A549 (cell line): ENCODE results near the gene C5AR1. TPM values are rescaled to one million over a fixed set of nuclear protein-coding genes. Genes with fewer than 3 reads are reported as not detected.

Experiments used
- ATAC-seq, 2 experiments: fragments of 200-7000 bp in 1 of 2; fragments of >200 bp in 1 of 2; cut with Nextera tagmentation in 1 of 2; cut with Tn5 transposase in 1 of 2; 3 replicates each; pipeline versions ENCODE4 v1.8.0 to v1.9.1; 2018 to 2020; ENCODE audit warnings: mild to moderate bottlenecking in 1 of 2, moderate library complexity in 1 of 2
- CTCF ChIA-PET: fragments of 300-600 bp; sonication (Branson Sonifier 250); formaldehyde crosslinking; extraction: SDS; loops from one replicate; lab custom pipeline; 2021; ENCODE audit warnings: antibody characterized with exemption, inconsistent platforms; lab: Yijun Ruan, JAX
- POLR2A ChIA-PET: fragments of 350-600 bp; formaldehyde crosslinking; extraction: SDS; loops from one replicate; lab custom pipeline; 2021; ENCODE audit warnings: antibody characterized with exemption, inconsistent platforms; lab: Yijun Ruan, JAX
- DNase-seq, 2 experiments: peaks; one replicate each; pipeline versions ENCODE4 v3.0.0 to v3.0.0-alpha.2; 2011 to 2016; ENCODE audit warnings: low read depth in 1 of 2, low spot score in 1 of 2
- FAIRE-seq: peaks from 2 replicates; lab custom pipeline; 2011; peaks lifted over from hg19 to GRCh38; lab: Jason Lieb, UNC
- H3K27ac ChIP-seq, 2 experiments: fragments of >200 bp; sonication (Bioruptor Twin); formaldehyde crosslinking; 3 replicates each; pipeline ENCODE4 v1.5.1; 2016 to 2017
- H3K4me1 ChIP-seq: fragments of >200 bp; sonication (Bioruptor Twin); formaldehyde crosslinking; 3 replicates; pipeline ENCODE4 v1.6.1; 2016
- H3K4me2 ChIP-seq: fragments of >200 bp; sonication (Bioruptor Twin); formaldehyde crosslinking; 3 replicates; pipeline ENCODE4 v1.6.1; 2016
- H3K4me3 ChIP-seq: fragments of >200 bp; sonication (Bioruptor Twin); formaldehyde crosslinking; 3 replicates; pipeline ENCODE4 v1.5.1; 2016
- H3K9me3 ChIP-seq: fragments of >200 bp; sonication (Bioruptor Twin); formaldehyde crosslinking; 3 replicates; pipeline ENCODE4 v1.6.1; 2016
- BHLHE40 ChIP-seq: IDR thresholded peaks from 2 replicates; pipeline ENCODE4 v1.6.1; 2012; ENCODE audit warnings: low read depth, low read length, inconsistent platforms
- CHD4 ChIP-seq: fragments of 200-600 bp; sonication (generic); IDR thresholded peaks from 2 replicates; pipeline ENCODE4 v1.6.1; 2016; ENCODE audit warnings: antibody characterized with exemption, mild to moderate bottlenecking, borderline replicate concordance
- EHF ChIP-seq: fragments of 250-450 bp; sonication (Bioruptor Pico); IDR thresholded peaks from 2 replicates; pipeline ENCODE4 v1.5.0; 2020; ENCODE audit warnings: mild to moderate bottlenecking
- FOSB ChIP-seq: fragments of 250-450 bp; sonication (Bioruptor Pico); IDR thresholded peaks from 2 replicates; pipeline ENCODE4 v1.5.0; 2020; ENCODE audit warnings: mild to moderate bottlenecking, moderate library complexity
- JUNB ChIP-seq: fragments of >200 bp; sonication (Bioruptor Twin); formaldehyde crosslinking; IDR thresholded peaks from 2 replicates; pipeline ENCODE4 v1.6.1; 2016
- MAFK ChIP-seq: fragments of 450-650 bp; IDR thresholded peaks from 2 replicates; pipeline ENCODE4 v1.6.1; 2014; ENCODE audit not compliant: partially characterized antibody
- NPAS2 ChIP-seq: fragments of 250-450 bp; sonication (Bioruptor Pico); IDR thresholded peaks from 2 replicates; pipeline ENCODE4 v1.8.0; 2022; ENCODE audit warnings: mild to moderate bottlenecking, moderate library complexity, borderline replicate concordance
- NR3C1 ChIP-seq: fragments of >200 bp; sonication (Bioruptor Twin); formaldehyde crosslinking; IDR thresholded peaks from 3 replicates; pipeline ENCODE4 v1.6.1; 2017
- TFCP2L1 ChIP-seq: fragments of 250-450 bp; sonication (Bioruptor Pico); IDR thresholded peaks from 2 replicates; pipeline ENCODE4 v1.5.0; 2021; ENCODE audit warnings: mild to moderate bottlenecking
- ZFP36 ChIP-seq: fragments of 450-650 bp; IDR thresholded peaks from 2 replicates; pipeline ENCODE4 v1.6.1; 2014; ENCODE audit warnings: borderline replicate concordance; ENCODE audit not compliant: partially characterized antibody
- ZSCAN20 ChIP-seq: fragments of 250-450 bp; sonication (Bioruptor Pico); IDR thresholded peaks from 2 replicates; pipeline ENCODE4 v1.8.0; 2022; ENCODE audit warnings: mild to moderate bottlenecking, moderate library complexity
- WGBS: methylation state at CpG from one replicate; pipeline ENCODE4 v1.1.6; 2017; ENCODE audit errors: missing lambda C conversion rate; 5-methylcytosine and 5-hydroxymethylcytosine counted together
- polyA plus RNA-seq, 4 experiments: library from polyadenylated mRNA; depleted of rRNA in 3 of 4; stranded (reverse); fragments of >200 nt; fragmentation: RNase III in 1 of 4; extraction: RNeasy Plus Mini Kit Qiagen cat#74134 plus additional on column Dnase treatment in 1 of 4; gene quantifications; 2 replicates in 3 of 4; 3 replicates in 1 of 4; pipeline ENCODE4 v1.2.3, GENCODE V29; 2011 to 2017
- TF ChIP-seq, protein P1 (sequence below): IDR thresholded peaks from 2 replicates; pipeline ENCODE4 v1.6.1; 2012
- TF ChIP-seq, protein P2 (sequence below): IDR thresholded peaks from 2 replicates; pipeline ENCODE4 v1.6.1; 2012; ENCODE audit warnings: low read depth, borderline replicate concordance
- TF ChIP-seq, protein P3 (sequence below): fragments of >200 bp; sonication (Bioruptor Twin); formaldehyde crosslinking; IDR thresholded peaks from 3 replicates; pipeline ENCODE4 v1.5.1; 2016

The C5AR1 gene
- polyA plus RNA-seq, 2 of the 4 experiments (the other 2 are of a cell fraction): 1.6 to 3.4 TPM

DNA sequence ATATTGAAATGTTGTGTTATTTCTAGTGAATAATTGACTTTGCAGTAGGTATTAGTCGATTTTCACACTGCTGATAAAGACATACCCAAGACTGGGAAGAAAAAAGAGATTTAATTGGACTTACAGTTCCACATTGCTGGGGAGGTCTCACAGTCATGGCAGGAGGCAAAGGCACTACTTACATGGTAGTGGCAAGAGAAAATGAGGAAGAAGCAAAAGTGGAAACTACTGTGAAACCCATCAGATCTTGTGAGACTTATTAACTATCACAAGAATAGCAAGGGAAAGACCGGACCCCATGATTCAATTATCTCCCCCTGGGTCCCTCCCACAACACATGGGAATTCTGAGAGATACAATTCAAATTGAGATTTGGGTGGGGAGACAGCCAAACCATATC, 12.4 kb downstream of the C5AR1 start:
- Histone ChIP-seq H3K9me3 (peaks cover 5% of the 10 kb centered on the region), H3K4me2 (no peak overlapping the region)
- WGBS: 41% methylated on average over 2 of the region's 2 CpGs
- ChIA-PET CTCF (interaction anchor here (1.0 to 1.7 kb wide), 3 partner anchors 8 to 27 kb away, joined by 3 to 11 read pairs (median 4); partner anchors contain the start of genes C5AR2 and DHX34), POLR2A (no interaction called here)
- TF ChIP-seq TFCP2L1 (no peak), NR3C1 (no peak)
- TF ChIP-seq, all 56 proteins: peak for 0
- FAIRE-seq (no peak), ATAC-seq (no peak), DNase-seq (no peak)
- H3K4me3 ChIP-seq: no peak overlapping the region
- no peaks in the 10 kb centered on the region for H3K4me1 ChIP-seq
- H3K27ac ChIP-seq: no peak overlapping the region

DNA sequence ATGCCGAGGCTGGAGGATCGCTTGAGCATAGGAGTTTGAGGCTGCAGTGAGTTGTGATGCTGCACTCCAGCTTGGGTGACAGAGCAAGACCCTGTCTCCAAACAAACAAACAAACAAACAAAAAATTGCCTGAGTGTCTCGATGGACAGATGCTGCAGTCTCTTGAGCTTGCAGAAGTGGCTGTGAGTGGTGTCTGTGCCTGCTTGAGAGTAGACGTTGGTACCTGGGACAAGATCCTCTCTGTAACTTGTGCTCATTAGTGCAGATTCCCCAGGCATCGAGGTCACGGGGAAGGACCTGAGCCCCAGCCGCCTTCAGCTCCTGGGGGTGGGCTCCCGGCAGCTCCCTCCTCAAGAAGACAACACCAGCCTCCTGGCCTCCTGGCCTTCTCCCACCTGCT, 13.7 kb downstream of the C5AR1 start:
- H3K9me3 ChIP-seq: peaks cover 5% of the 10 kb centered on the region
- no peak for DNase-seq
- TF ChIP-seq, protein P1, sequence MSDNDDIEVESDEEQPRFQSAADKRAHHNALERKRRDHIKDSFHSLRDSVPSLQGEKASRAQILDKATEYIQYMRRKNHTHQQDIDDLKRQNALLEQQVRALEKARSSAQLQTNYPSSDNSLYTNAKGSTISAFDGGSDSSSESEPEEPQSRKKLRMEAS: no peak
- TF ChIP-seq BHLHE40 (no peak), ZSCAN20 (CRISPR knock-in tag) (no peak), MAFK (no peak), EHF (CRISPR knock-in tag) (no peak)
- TF ChIP-seq, protein P2, sequence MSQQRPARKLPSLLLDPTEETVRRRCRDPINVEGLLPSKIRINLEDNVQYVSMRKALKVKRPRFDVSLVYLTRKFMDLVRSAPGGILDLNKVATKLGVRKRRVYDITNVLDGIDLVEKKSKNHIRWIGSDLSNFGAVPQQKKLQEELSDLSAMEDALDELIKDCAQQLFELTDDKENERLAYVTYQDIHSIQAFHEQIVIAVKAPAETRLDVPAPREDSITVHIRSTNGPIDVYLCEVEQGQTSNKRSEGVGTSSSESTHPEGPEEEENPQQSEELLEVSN: no peak
- no peak for FAIRE-seq
- H3K27ac ChIP-seq: peak overlapping the region in 1 of 2 experiments; percentile 51; a peak in 2 of 6 replicates
- H3K4me2 ChIP-seq: no peak overlapping the region
- H3K4me1 ChIP-seq: no peaks in the 10 kb centered on the region
- ChIA-PET POLR2A (interaction anchor here (0.7 kb wide), 1 partner anchor 25 kb away, joined by 4 read pairs; the partner anchor contains the start of gene DHX34), CTCF (interaction anchor here (0.6 to 2.7 kb wide), 15 partner anchors 8 to 78 kb away, joined by 3 to 21 read pairs (median 3); partner anchors contain the start of gene DHX34)
- ATAC-seq: peak; percentile 29 to 40; a peak in 4 of 6 replicates
- WGBS: 69% methylated on average over 8 of the region's 8 CpGs
- H3K4me3 ChIP-seq: no peak overlapping the region

- DNase-seq: no peak
- Histone ChIP-seq H3K4me3 (no peak overlapping the region), H3K4me1 (no peaks in the 10 kb centered on the region), H3K4me2 (no peak overlapping the region), H3K9me3 (peaks cover 5% of the 10 kb centered on the region), H3K27ac (peak overlapping the region in 1 of 2 experiments; percentile 51; a peak in 3 of 6 replicates)
- WGBS: 91% methylated on average over 12 of the region's 12 CpGs
- CTCF ChIA-PET: interaction anchor here (0.6 to 2.7 kb wide), 13 partner anchors 9 to 191 kb away, joined by 3 to 21 read pairs (median 3); partner anchors contain the start of gene DHX34
- ATAC-seq: peak; percentile 35 to 39; a peak in 4 of 6 replicates
- POLR2A ChIA-PET: no interaction called here
- TF ChIP-seq JUNB: no peak
- no peak for TF ChIP-seq ZFP36
- TF ChIP-seq TFCP2L1: no peak
- no peak for TF ChIP-seq FOSB (CRISPR knock-in tag)
- no peak for TF ChIP-seq NPAS2 (CRISPR knock-in tag)
- TF ChIP-seq CHD4: no peak
- TF ChIP-seq ZSCAN20 (CRISPR knock-in tag): no peak
- TF ChIP-seq, all 56 proteins: peak for 0
- FAIRE-seq: no peak
Measured at GRCh38 chr19:47323872-47324271, 14.2 kb downstream of the C5AR1 start.

DNA sequence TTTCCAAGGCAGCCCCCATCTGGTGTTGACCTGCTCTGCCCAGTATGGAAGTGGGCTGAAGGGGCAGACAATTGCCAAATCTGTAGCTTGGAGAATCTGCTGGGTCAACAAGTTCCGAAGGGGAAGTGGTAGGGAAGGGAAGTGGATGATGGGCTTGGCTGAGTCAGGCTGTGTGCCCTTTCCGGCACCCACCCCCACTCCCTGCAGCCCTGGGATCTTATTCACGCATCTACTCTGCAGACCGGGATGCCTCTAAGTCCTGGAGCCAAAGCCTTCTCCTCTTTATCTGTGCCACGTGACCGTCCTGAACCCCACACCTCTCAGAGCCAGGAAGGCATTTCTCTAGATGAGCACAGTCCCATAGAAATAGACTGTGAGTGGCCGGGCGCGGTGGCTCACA, 14.8 kb downstream of the C5AR1 start:
- ATAC-seq (peak in 1 of 2 experiments; percentile 12; a peak in 1 of 6 replicates), DNase-seq (no peak), FAIRE-seq (no peak)
- CTCF ChIA-PET: interaction anchor here (0.7 to 2.7 kb wide), 7 partner anchors 11 to 46 kb away, joined by 3 to 21 read pairs (median 3); partner anchors contain the start of gene DHX34
- H3K9me3 ChIP-seq: peaks cover 5% of the 10 kb centered on the region
- TF ChIP-seq, protein P3, sequence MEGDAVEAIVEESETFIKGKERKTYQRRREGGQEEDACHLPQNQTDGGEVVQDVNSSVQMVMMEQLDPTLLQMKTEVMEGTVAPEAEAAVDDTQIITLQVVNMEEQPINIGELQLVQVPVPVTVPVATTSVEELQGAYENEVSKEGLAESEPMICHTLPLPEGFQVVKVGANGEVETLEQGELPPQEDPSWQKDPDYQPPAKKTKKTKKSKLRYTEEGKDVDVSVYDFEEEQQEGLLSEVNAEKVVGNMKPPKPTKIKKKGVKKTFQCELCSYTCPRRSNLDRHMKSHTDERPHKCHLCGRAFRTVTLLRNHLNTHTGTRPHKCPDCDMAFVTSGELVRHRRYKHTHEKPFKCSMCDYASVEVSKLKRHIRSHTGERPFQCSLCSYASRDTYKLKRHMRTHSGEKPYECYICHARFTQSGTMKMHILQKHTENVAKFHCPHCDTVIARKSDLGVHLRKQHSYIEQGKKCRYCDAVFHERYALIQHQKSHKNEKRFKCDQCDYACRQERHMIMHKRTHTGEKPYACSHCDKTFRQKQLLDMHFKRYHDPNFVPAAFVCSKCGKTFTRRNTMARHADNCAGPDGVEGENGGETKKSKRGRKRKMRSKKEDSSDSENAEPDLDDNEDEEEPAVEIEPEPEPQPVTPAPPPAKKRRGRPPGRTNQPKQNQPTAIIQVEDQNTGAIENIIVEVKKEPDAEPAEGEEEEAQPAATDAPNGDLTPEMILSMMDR: no peak
- peak; percentile 33 for TF ChIP-seq MAFK
- H3K4me2 ChIP-seq: no peak overlapping the region
- no peaks in the 10 kb centered on the region for H3K4me1 ChIP-seq
- H3K4me3 ChIP-seq: no peak overlapping the region
- H3K27ac ChIP-seq: peak overlapping the region in 1 of 2 experiments; percentile 51; a peak in 3 of 6 replicates
- POLR2A ChIA-PET: no interaction called here
- WGBS: 72% methylated on average over 9 of the region's 9 CpGs
